ENCODE measurements around the gene OR13C3. TPM values are rescaled to one million over a fixed set of nuclear protein-coding genes. Genes with fewer than 3 reads are reported as not detected.

OR13C3 gene
- polyA plus RNA-seq, 1 donor from 2014 or later, result not detected

DNA sequence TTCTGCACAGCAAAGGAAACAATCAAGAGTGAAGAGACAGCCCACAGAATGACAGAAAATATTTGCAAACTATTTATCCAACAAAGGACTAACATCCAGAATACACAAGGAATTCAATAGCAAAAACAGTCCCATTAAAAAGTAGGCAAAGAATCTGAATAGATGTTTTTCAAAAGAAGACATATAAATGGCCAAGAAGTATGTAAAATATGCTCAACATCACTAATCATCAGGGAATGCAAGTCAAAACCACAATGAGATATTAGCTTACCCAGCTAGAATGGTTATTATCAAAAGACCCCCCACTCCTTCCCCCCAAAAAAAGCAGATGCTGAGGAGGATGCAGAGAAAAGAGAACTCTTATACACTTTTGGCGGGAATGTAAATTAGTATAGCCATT is 18.9 kb upstream of the OR13C3 start:
- Histone ChIP-seq H3F3A (ENCODE audit: insufficient read depth, low read length, poor library complexity, severe bottlenecking) (no peaks in the 10 kb centered on the region), H3K4me2 (ENCODE audit: low read length) (no peak overlapping the region), H3K9me3 (ENCODE audit: low read length) (no peaks in the 10 kb centered on the region), H3K27ac (ENCODE audit: low read length) (no peak overlapping the region), H3K36me3 (ENCODE audit: insufficient read depth, low read length) (no peaks in the 10 kb centered on the region), H2AFZ (ENCODE audit: low read depth, low read length) (no peak overlapping the region), H3K27me3 (ENCODE audit: insufficient read depth, low read depth, low read length) (no peaks in the 10 kb centered on the region), H3K9ac (ENCODE audit: low read length) (no peak overlapping the region), H3K9me2 (ENCODE audit: insufficient read depth, low read length) (no peaks in the 10 kb centered on the region), H4K20me1 (ENCODE audit: insufficient read depth) (no peaks in the 10 kb centered on the region), H3K79me2 (replicated peaks; ENCODE audit: insufficient read depth, low read length) (no peaks in the 10 kb centered on the region), H3K4me3 (ENCODE audit: low read length) (no peak overlapping the region)
- TF ChIP-seq EZH2 (IDR thresholded peaks at IDR 0.05; ENCODE audit: borderline replicate concordance, insufficient read depth, low read length, poor library complexity, severe bottlenecking), result no peak
- TF ChIP-seq, protein P1, sequence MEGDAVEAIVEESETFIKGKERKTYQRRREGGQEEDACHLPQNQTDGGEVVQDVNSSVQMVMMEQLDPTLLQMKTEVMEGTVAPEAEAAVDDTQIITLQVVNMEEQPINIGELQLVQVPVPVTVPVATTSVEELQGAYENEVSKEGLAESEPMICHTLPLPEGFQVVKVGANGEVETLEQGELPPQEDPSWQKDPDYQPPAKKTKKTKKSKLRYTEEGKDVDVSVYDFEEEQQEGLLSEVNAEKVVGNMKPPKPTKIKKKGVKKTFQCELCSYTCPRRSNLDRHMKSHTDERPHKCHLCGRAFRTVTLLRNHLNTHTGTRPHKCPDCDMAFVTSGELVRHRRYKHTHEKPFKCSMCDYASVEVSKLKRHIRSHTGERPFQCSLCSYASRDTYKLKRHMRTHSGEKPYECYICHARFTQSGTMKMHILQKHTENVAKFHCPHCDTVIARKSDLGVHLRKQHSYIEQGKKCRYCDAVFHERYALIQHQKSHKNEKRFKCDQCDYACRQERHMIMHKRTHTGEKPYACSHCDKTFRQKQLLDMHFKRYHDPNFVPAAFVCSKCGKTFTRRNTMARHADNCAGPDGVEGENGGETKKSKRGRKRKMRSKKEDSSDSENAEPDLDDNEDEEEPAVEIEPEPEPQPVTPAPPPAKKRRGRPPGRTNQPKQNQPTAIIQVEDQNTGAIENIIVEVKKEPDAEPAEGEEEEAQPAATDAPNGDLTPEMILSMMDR (IDR thresholded peaks at IDR 0.05; ENCODE audit: poor library complexity, severe bottlenecking), result no peak
- TF ChIP-seq POLR2AphosphoS5 (IDR thresholded peaks at IDR 0.05), result no peak
- TF ChIP-seq SMC3 (conservative IDR thresholded peaks at IDR 0.05; ENCODE audit: poor library complexity), result no peak
- TF ChIP-seq, protein P2, sequence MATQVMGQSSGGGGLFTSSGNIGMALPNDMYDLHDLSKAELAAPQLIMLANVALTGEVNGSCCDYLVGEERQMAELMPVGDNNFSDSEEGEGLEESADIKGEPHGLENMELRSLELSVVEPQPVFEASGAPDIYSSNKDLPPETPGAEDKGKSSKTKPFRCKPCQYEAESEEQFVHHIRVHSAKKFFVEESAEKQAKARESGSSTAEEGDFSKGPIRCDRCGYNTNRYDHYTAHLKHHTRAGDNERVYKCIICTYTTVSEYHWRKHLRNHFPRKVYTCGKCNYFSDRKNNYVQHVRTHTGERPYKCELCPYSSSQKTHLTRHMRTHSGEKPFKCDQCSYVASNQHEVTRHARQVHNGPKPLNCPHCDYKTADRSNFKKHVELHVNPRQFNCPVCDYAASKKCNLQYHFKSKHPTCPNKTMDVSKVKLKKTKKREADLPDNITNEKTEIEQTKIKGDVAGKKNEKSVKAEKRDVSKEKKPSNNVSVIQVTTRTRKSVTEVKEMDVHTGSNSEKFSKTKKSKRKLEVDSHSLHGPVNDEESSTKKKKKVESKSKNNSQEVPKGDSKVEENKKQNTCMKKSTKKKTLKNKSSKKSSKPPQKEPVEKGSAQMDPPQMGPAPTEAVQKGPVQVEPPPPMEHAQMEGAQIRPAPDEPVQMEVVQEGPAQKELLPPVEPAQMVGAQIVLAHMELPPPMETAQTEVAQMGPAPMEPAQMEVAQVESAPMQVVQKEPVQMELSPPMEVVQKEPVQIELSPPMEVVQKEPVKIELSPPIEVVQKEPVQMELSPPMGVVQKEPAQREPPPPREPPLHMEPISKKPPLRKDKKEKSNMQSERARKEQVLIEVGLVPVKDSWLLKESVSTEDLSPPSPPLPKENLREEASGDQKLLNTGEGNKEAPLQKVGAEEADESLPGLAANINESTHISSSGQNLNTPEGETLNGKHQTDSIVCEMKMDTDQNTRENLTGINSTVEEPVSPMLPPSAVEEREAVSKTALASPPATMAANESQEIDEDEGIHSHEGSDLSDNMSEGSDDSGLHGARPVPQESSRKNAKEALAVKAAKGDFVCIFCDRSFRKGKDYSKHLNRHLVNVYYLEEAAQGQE (IDR thresholded peaks at IDR 0.05; ENCODE audit: borderline replicate concordance), result no peak
- TF ChIP-seq MXI1 (conservative IDR thresholded peaks at IDR 0.05; ENCODE audit: poor library complexity, severe bottlenecking), result no peak
- no peak for TF ChIP-seq RAD21 (conservative IDR thresholded peaks at IDR 0.05)
- TF ChIP-seq TAF1 (IDR thresholded peaks at IDR 0.05; ENCODE audit: low read depth), result no peak
- TF ChIP-seq EP300 (conservative IDR thresholded peaks at IDR 0.05; ENCODE audit: poor library complexity, severe bottlenecking), result no peak

DNA sequence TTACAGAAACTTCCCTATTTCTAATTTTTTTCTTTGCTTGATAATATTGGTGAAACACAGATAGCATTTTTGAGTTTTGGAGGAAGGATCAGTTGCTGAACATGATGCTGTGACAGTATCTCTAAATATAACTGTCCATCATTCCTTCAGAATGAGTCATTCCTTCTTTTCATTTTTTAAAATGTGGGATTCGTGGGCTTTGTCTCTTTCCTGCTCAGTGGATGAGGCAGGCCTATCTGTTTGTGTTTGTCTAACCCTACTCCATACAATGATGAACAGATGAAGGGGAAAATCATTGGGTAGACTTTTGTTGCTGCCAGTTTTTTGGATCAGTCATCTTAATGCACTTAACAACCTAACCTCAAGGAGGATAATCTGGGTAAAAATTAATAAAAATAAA is 16.6 kb upstream of the OR13C3 start:
- no peaks in the 10 kb centered on the region for H3K79me2 ChIP-seq (replicated peaks; ENCODE audit: insufficient read depth, low read length)
- no peak overlapping the region for H3K27ac ChIP-seq (ENCODE audit: low read length)
- H2AFZ ChIP-seq (ENCODE audit: low read depth, low read length), result no peak overlapping the region
- H3K27me3 ChIP-seq (ENCODE audit: insufficient read depth, low read depth, low read length), result no peaks in the 10 kb centered on the region
- H4K20me1 ChIP-seq (ENCODE audit: insufficient read depth), result no peaks in the 10 kb centered on the region
- H3K9me3 ChIP-seq (ENCODE audit: low read length), result no peaks in the 10 kb centered on the region
- H3K36me3 ChIP-seq (ENCODE audit: insufficient read depth, low read length), result no peaks in the 10 kb centered on the region
- TF ChIP-seq SMC3 (conservative IDR thresholded peaks at IDR 0.05; ENCODE audit: poor library complexity), result no peak
- no peak for TF ChIP-seq TAF1 (IDR thresholded peaks at IDR 0.05; ENCODE audit: low read depth)
- TF ChIP-seq, protein P1 (IDR thresholded peaks at IDR 0.05; ENCODE audit: poor library complexity, severe bottlenecking), result no peak
- TF ChIP-seq RAD21 (conservative IDR thresholded peaks at IDR 0.05), result no peak
- no peak for TF ChIP-seq EZH2 (IDR thresholded peaks at IDR 0.05; ENCODE audit: borderline replicate concordance, insufficient read depth, low read length, poor library complexity, severe bottlenecking)
- no peak overlapping the region for H3K9ac ChIP-seq (ENCODE audit: low read length)
- no peaks in the 10 kb centered on the region for H3K9me2 ChIP-seq (ENCODE audit: insufficient read depth, low read length)
- H3F3A ChIP-seq (ENCODE audit: insufficient read depth, low read length, poor library complexity, severe bottlenecking), result no peaks in the 10 kb centered on the region
- no peak overlapping the region for H3K4me3 ChIP-seq (ENCODE audit: low read length)
- no peak overlapping the region for H3K4me2 ChIP-seq (ENCODE audit: low read length)
